ENCODE results near the gene CDC6. TPM values are rescaled to one million over a fixed set of nuclear protein-coding genes. Genes with fewer than 3 reads are reported as not detected.

The CDC6 gene
- total and polyA plus RNA-seq, 3 donors from 2014 or later, result 12.4 to 22.8 (median 14.7) TPM

- no peaks in the 10 kb centered on the region for H3K36me3 ChIP-seq (ENCODE audit: low read depth, missing control alignments)
- H3K9me3 ChIP-seq, result no peaks in the 10 kb centered on the region
- peaks cover 87% of the 10 kb centered on the region for H3K4me1 ChIP-seq
- no peak for TF ChIP-seq POLR2A (IDR thresholded peaks at IDR 0.05)
- no peak for TF ChIP-seq CTCF (IDR thresholded peaks at IDR 0.05)
- DNase-seq, result peak; percentile 60
- peak overlapping the region; percentile 57 to 80 for H3K27ac ChIP-seq
- H3K4me3 ChIP-seq, result peak overlapping the region in 1 of 2 donors; percentile 10
- H3K27me3 ChIP-seq, result no peaks in the 10 kb centered on the region
- 15 to 29% methylated on average over 4 of the region's 4 CpGs for WGBS, 2 donors
- intact Hi-C loops (cut with DNase I; ENCODE audit: low total_unique reads), result no loop called here
Measured at GRCh38 chr17:40321961-40322357, 34.3 kb downstream of the CDC6 start.

- Histone ChIP-seq H3K36me3 (ENCODE audit: low read depth, missing control alignments) (no peaks in the 10 kb centered on the region), H3K4me3 (peak overlapping the region in 1 of 2 donors; percentile 10), H3K27ac (peak overlapping the region; percentile 57 to 80), H3K9me3 (no peaks in the 10 kb centered on the region), H3K27me3 (no peaks in the 10 kb centered on the region), H3K4me1 (peaks cover 87% of the 10 kb centered on the region)
- WGBS, 2 donors, result 31 to 38% methylated on average over 17 to 19 of the region's 19 CpGs
- peak; percentile 46 for DNase-seq
- intact Hi-C loops (cut with DNase I; ENCODE audit: low total_unique reads), result no loop called here
- TF ChIP-seq CTCF (IDR thresholded peaks at IDR 0.05), result no peak
- TF ChIP-seq POLR2A (IDR thresholded peaks at IDR 0.05), result no peak
Measured at GRCh38 chr17:40322358-40323315, 35.0 kb downstream of the CDC6 start.

- Histone ChIP-seq H3K9me3 (no peaks in the 10 kb centered on the region), H3K4me3 (no peak overlapping the region), H3K36me3 (ENCODE audit: low read depth, missing control alignments) (no peaks in the 10 kb centered on the region), H3K27me3 (no peaks in the 10 kb centered on the region), H3K27ac (peak overlapping the region; percentile 57 to 80), H3K4me1 (peaks cover 93% of the 10 kb centered on the region)
- TF ChIP-seq CTCF (IDR thresholded peaks at IDR 0.05) (no peak), POLR2A (IDR thresholded peaks at IDR 0.05) (no peak)
- whole genome bisulfite sequencing, 2 donors, result 42 to 51% methylated on average over 10 of the region's 10 CpGs
- intact Hi-C loops (cut with DNase I; ENCODE audit: low total_unique reads), result no loop called here
- DNase-seq, result peak; percentile 28
Measured at GRCh38 chr17:40323391-40324381, 36.0 kb downstream of the CDC6 start.

GRCh38 chr17:40325156-40326013, 37.7 kb downstream of the CDC6 start:
- intact Hi-C loops (cut with DNase I; ENCODE audit: low total_unique reads), result no loop called here
- no peaks in the 10 kb centered on the region for H3K36me3 ChIP-seq (ENCODE audit: low read depth, missing control alignments)
- no peak for DNase-seq
- H3K9me3 ChIP-seq, result no peaks in the 10 kb centered on the region
- H3K27me3 ChIP-seq, result no peaks in the 10 kb centered on the region
- H3K27ac ChIP-seq, result peak overlapping the region; percentile 7 to 42
- peaks cover 96% of the 10 kb centered on the region for H3K4me1 ChIP-seq
- WGBS, 2 donors, result 75 to 82% methylated on average over 13 of the region's 13 CpGs
- H3K4me3 ChIP-seq, result no peak overlapping the region
- TF ChIP-seq POLR2A (IDR thresholded peaks at IDR 0.05) (no peak), CTCF (IDR thresholded peaks at IDR 0.05) (no peak)
